HG02938 (cell line): ENCODE measurements around the gene KIAA1549.

Source experiments
- ATAC-seq: cut with Tn5 transposase; IDR thresholded peaks from one replicate; pipeline ENCODE4 v1.9.1; 2021; ENCODE audit warnings: mild to moderate bottlenecking, moderate library complexity; ENCODE audit not compliant: unreplicated experiment

KIAA1549 gene

GRCh38 chr7:138975343-138976104 lies 5.7 kb downstream of the KIAA1549 start:
- ATAC-seq, result no peak

- ATAC-seq, result no peak
Observed at GRCh38 chr7:138974675-138975292, 6.4 kb downstream of the KIAA1549 start.

GRCh38 chr7:138974103-138974502 lies 7.1 kb downstream of the KIAA1549 start:
- no peak for ATAC-seq

GRCh38 chr7:138970952-138971351 lies 10.2 kb downstream of the KIAA1549 start:
- ATAC-seq, result no peak

GRCh38 chr7:138970446-138970845 lies 10.7 kb downstream of the KIAA1549 start:
- no peak for ATAC-seq

- no peak for ATAC-seq
Observed at GRCh38 chr7:138967159-138967558, 14.0 kb downstream of the KIAA1549 start.

- no peak for ATAC-seq
Observed at GRCh38 chr7:138964624-138965436, 16.4 kb downstream of the KIAA1549 start.

GRCh38 chr7:138963675-138964074 lies 17.5 kb downstream of the KIAA1549 start:
- ATAC-seq, result no peak

GRCh38 chr7:138962561-138963270 lies 18.5 kb downstream of the KIAA1549 start:
- ATAC-seq, result no peak

GRCh38 chr7:138961159-138961558 lies 20.0 kb downstream of the KIAA1549 start:
- no peak for ATAC-seq

- no peak for ATAC-seq
Observed at GRCh38 chr7:138958391-138958956, 22.7 kb downstream of the KIAA1549 start.

GRCh38 chr7:138957753-138958390 lies 23.3 kb downstream of the KIAA1549 start:
- no peak for ATAC-seq

- ATAC-seq, result no peak
Observed at GRCh38 chr7:138957217-138957616, 24.0 kb downstream of the KIAA1549 start.

- ATAC-seq, result no peak
Observed at GRCh38 chr7:138954545-138955475, 26.4 kb downstream of the KIAA1549 start.

GRCh38 chr7:138952791-138953190 lies 28.4 kb downstream of the KIAA1549 start:
- ATAC-seq, result no peak

GRCh38 chr7:138951953-138952352 lies 29.2 kb downstream of the KIAA1549 start:
- no peak for ATAC-seq

- ATAC-seq, result no peak
Observed at GRCh38 chr7:138949421-138950088, 31.6 kb downstream of the KIAA1549 start.

- no peak for ATAC-seq
Observed at GRCh38 chr7:138948403-138948802, 32.8 kb downstream of the KIAA1549 start.

- ATAC-seq, result no peak
Observed at GRCh38 chr7:138945821-138946220, 35.4 kb downstream of the KIAA1549 start.
